HG03139 (cell line): ENCODE data around the gene PTPRM.

Experiments used
- ATAC-seq: cut with Tn5 transposase; IDR thresholded peaks from one replicate; pipeline ENCODE4 v1.9.1; 2021; ENCODE audit not compliant: unreplicated experiment

PTPRM gene

GRCh38 chr18:7844017-7844416, 276.9 kb downstream of the PTPRM start:
- no peak for ATAC-seq

GRCh38 chr18:7844418-7844817, 277.3 kb downstream of the PTPRM start:
- no peak for ATAC-seq

GRCh38 chr18:7846335-7846734, 279.2 kb downstream of the PTPRM start:
- no peak for ATAC-seq

GRCh38 chr18:7847357-7848053, 280.4 kb downstream of the PTPRM start:
- no peak for ATAC-seq

- no peak for ATAC-seq
Observed at GRCh38 chr18:7848054-7848412, 280.9 kb downstream of the PTPRM start.

GRCh38 chr18:7850446-7850845, 283.3 kb downstream of the PTPRM start:
- no peak for ATAC-seq

GRCh38 chr18:7855028-7855427, 287.9 kb downstream of the PTPRM start:
- no peak for ATAC-seq

GRCh38 chr18:7855671-7856070, 288.6 kb downstream of the PTPRM start:
- no peak for ATAC-seq

- no peak for ATAC-seq
Observed at GRCh38 chr18:7856116-7856515, 289.0 kb downstream of the PTPRM start.

- no peak for ATAC-seq
Observed at GRCh38 chr18:7856733-7857132, 289.6 kb downstream of the PTPRM start.

- ATAC-seq = no peak
Observed at GRCh38 chr18:7857562-7857961, 290.4 kb downstream of the PTPRM start.

GRCh38 chr18:7859122-7859521, 292.0 kb downstream of the PTPRM start:
- no peak for ATAC-seq

GRCh38 chr18:7870266-7870665, 303.1 kb downstream of the PTPRM start:
- no peak for ATAC-seq

GRCh38 chr18:7870855-7871254, 303.7 kb downstream of the PTPRM start:
- no peak for ATAC-seq

- no peak for ATAC-seq
Observed at GRCh38 chr18:7871560-7872456, 304.7 kb downstream of the PTPRM start.

- no peak for ATAC-seq
Observed at GRCh38 chr18:7872569-7872968, 305.5 kb downstream of the PTPRM start.

GRCh38 chr18:7873316-7873715, 306.2 kb downstream of the PTPRM start:
- ATAC-seq = no peak

- no peak for ATAC-seq
Observed at GRCh38 chr18:7876354-7877104, 309.4 kb downstream of the PTPRM start.

GRCh38 chr18:7877609-7878008, 310.5 kb downstream of the PTPRM start:
- no peak for ATAC-seq

- ATAC-seq = no peak
Observed at GRCh38 chr18:7878265-7879211, 311.4 kb downstream of the PTPRM start.

GRCh38 chr18:7879717-7880116, 312.6 kb downstream of the PTPRM start:
- ATAC-seq = no peak
